HG03439 (cell line): ENCODE results near the gene FCN2.

Experiments used
- ATAC-seq: cut with Tn5 transposase; IDR thresholded peaks from one replicate; pipeline ENCODE4 v1.9.1; 2021; ENCODE audit warnings: mild to moderate bottlenecking, moderate library complexity; ENCODE audit not compliant: unreplicated experiment

FCN2 gene

DNA sequence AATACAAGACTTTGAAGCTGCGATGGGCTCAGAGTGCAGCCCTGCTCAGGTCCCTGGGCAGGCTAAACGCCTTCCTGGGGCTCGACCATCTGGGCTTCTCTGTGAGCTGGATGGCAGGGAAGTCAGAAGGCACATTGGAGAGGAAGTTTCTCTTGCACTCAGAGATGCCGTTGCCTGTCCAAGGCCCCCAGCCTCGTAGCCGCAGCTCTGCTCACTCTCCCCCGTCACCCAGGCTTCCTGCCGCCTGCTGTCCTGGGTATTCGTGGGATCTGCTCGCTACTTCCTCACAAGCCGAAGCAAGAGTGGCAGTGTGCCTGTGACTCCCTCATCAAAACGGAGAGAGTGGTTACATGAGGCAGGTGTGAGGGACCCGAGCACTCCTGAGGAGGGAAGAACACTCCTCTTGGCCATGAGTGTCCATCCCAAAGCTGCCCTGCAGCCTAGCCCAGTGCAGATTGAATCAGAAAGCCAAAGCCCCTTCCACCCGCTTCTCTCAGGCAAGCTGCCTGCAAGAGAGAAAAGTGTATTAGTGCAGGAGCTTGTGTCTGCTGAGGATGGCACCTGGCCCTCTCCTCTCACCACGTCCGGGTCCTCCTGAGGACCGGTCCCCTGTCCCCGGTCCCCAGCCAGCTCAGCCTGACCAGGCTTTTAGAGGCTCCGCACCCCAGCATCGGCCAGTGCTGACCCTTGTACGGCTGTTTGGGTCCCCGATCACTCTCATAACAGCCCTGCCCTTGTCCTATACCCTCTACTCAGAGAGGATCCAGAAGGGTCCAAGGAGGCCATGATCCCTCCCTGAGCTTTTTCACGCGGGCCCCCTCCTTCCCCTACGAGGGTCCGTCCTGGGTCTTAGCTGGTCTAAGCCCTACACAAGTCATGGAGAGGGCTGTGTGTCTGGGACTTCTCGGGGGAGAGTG lies 7.3 kb downstream of the FCN2 start:
- no peak for ATAC-seq

DNA sequence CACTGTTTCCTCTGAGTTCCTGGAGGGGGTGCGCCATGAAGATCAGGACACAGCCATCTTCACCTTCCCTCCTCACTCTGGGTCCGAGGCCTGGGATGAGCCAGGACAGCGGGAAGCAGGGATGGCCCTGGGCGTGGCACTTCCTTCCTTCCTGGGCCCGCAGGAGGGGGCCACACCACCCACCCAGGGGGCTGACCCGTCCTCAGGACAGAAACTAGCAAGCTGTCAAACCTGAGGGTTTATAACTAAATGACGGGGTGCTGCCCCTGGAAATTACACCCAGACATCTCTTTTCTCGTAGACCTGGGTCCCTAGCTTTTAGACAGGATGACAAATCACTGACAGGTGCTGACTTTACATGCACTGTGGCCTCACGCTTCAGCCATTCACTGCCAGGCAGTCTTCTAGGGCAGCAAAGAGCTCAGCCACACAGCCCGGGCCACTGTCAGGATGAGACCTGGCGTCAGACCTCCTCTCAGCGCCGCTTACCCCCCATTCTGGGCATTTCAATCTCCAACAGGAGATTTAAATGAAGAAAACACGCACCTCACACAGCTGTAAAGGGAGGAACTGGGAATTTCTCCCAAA lies 8.1 kb downstream of the FCN2 start:
- no peak for ATAC-seq

DNA sequence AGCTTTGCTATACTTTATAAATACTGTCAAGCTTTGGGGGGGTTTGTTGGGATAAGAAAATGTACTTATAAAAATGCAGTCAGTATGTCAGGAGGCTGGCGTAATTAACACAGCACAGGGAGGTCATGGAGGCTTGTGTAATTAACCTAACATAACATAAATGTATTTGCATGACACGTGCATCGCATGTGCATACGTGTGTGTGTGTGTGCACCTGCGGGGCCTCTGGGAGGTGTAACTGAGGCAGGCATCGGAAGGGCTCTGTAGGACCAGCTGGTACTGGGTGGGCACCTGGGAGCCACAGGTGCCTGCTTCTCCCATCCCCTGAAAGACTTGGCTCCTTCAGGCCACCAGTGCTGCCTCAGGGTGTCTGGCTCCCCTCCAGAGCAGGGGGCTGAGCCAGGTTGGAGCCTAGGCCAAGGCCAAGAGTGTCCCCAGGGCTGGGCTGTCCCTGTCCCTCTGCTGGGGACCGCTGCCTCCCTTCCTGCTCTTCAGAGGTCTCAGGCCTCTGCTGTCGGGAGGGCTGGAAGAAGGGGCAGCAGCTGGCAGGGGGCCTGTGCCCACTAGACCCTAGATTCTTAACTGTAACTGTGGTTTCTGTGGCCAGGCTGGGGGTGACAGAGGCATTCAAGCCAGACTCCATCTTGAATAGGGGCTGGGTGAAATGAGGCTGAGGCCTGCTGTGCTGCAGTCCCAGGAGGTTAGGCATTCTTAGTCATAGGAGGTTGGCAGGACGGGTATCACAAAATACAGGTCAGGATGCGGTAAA lies 9.0 kb downstream of the FCN2 start:
- no peak for ATAC-seq

DNA sequence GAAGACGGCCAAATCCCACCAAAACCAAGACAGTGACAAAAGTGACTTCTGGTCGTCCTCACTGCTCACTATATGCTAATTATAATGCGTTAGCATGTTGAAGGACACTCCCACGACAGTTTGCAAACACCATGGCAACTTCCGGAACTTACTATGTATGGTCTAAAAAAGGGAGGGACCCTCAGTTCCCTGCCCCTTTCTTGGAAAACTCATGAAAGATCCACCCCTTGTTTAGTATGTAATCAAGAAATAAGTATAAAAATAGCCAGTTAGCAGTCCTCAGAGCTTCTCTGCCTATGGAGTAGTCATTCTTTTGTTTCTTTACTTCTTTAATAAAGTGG lies 9.5 kb downstream of the FCN2 start:
- ATAC-seq: no peak

DNA sequence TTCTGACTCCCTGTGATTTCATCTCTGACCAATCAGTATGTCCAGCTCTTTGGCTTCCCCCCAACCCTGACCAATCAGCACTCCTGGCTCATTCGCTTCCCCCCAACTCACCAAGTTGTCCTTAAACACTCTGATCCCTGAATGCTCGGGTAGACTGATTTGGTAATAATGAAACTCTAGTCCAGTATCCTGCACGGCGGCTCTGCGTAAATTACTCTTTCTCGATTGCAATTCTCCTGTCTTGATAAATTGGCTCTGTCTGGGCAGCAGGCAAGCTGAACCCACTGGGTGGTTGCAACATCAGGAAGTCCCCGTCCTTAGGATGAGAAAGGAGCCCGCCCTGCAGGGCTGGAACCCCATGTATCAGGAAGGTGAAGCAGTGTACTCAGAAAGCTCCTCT lies 10.4 kb downstream of the FCN2 start:
- no peak for ATAC-seq

DNA sequence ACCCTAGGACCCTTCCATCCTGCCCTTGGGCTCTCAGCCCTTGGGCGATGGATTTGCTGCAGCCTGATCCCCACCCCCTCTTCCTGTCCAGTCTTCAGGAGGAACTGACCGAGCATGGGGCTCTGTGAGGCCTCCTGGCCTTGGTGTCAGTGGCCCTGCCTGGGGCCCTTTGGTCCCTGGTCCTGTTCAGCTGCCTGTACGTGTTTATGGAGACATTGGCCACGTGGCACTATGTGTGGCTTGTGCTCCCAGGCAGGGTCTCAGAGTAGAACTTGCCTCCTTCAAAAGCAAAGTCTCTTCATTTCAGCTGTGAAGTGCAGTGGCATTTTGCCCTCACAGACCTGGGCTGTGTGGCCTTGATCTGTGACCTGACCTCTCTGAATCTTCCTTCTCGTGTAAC lies 11.1 kb downstream of the FCN2 start:
- no peak for ATAC-seq

DNA sequence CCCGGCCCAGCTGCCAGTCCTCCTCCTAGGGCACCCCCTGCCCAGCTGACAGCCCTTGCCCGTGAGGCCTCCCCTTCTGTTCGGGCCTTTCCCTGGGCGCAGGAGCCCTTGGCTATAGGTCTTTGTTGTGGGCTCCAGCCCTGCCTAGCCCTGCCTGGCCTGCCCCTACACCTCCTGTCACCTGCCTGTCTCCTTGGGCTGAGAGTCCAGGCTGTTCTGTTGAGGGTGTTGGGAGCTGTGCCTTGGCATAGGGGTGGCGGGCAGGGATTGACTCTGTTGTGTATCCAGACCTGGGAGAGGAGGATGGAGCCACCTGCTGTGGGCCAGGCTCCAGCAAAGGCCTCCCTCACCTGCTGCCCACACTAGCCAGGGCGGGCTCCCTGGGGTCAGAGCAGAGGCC lies 11.6 kb downstream of the FCN2 start:
- ATAC-seq: no peak

DNA sequence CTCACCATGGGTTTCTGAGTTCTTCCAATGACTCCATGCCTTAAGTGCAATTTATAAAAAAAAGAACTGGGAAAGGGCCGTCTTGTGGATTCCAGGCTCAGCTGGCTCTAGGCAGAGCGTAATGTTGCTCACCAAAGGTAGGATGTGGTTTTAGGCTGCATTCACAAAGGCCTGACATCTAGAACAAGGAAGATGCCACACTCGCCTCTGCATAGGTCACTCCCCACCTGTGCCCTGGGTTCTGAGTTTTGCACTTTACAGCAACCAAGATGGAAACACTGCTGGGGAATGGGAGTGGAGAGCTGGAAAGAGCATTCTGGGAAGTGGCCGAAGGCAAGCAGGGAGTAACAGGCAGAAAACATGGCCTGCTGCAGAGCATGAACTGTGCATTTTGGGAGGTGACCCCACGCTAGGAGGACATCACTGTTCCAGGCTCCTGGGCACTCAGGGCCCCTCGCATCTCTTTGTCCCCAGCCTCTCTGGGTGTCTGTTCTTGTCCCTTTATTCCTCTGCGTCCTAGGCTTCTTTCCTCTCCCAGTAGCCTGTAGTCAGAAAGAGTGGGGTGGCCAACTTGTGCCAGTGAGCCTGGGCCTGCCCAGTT lies 12.3 kb downstream of the FCN2 start:
- ATAC-seq: no peak

DNA sequence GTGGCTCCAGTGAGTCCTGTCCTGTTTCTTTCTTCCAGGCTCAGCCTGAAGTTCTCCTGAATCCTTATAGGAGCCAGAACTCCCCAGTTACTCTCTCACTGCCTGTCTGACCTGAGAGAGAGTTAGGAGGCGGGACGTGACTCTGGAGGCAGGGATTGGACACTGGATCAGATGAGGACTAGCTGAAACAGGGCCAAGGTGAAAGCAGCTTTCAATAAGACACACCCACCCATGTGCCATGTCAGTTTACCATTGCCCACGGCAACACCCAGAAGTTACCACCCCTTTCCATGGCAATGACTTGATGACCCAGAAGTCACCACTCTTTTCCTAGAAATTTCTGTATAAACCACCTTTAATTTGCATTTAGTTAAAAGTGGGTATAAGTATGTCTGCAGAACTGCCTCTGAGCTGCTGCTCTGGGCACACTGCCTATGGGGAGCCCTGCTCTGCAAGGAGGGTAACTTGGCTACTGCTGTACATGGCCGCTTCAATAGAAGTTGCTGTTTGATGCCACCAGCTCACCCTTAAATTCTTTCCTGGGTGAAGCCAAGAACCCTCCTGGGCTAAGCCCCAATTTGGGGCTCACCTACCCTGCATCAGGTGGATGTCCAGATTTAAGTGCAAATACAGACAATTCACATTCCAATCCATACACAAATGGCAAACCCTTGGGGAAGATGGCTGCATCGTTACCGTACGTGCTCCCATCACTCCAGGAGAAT lies 13.7 kb downstream of the FCN2 start:
- ATAC-seq: no peak

DNA sequence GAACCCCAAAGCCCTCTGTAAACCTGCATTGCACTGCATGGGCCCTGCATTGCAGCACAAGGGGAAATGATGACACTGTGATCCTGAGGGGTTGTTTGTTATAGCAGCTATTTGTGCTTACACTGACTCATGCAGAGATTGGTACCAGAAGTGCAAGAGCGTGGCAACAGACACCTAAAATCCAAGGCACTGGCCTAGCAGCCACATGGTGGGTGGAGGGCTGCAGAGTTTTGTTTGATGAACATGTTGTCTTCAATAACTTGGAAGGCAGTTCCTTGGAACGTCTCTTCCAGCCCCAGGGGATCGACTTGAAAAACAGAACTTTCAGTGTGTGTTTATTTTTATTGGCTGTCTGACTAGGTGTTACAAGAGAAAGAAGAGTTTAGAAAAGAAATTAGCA lies 14.5 kb downstream of the FCN2 start:
- no peak for ATAC-seq

DNA sequence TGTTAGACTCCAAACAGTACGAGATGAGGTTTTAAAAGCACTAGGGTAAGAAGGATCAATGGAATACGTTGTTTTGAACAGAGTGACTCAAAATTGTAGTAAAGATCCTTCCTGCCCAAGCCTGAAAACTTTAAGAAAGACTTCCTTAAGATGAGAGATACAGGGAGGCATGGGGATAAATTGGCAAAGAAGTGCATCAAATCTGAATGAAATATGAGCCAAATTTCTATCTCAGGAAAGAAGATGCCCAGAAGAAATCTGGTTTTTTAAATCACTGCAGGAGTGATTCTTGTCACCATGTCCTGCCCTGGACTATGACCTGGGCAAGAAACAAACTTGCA lies 14.9 kb downstream of the FCN2 start:
- ATAC-seq: no peak

DNA sequence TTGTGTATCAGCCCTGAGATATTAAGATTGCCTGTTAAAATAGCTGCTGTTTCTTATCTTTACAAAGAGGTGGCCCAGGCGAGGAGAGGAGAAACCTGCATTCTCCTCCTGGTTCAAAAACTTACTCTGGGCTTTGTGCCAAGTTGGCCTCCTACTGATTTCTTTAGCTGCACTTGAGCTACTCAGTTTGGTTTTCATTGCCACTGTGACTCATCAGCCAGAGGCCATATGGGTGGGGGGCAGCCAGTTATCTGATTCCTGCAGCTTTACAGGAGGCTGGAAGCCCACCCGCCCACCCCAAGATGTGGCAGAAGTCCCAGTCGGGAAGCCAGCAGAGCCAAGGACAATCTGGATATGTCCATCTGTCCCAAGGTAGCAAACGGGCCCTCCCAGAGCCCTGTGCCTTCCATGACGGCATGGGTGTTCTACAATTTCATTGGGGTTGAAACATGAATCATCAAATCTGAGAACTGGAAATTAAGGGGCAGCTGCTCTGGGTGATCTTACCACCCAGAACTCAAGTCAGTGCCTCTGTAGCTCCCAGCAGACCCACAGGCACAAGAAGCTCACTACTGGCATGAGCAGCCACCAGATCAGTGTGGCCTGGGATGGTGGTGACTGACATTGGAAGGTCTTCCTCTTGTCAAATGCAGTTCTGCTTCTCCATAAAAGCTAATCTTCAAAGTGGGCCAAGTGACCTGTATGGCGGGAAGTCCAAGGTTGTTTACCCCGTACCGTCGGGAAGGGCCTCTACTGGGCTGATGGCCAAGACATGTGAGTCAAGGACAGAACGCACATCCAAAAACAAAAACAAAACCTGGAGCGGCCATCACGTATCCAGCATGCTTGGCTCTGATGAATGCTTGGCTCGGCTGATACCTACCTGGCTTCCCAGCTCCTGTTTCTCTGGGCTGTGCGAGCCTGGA lies 15.6 kb downstream of the FCN2 start:
- ATAC-seq: no peak

DNA sequence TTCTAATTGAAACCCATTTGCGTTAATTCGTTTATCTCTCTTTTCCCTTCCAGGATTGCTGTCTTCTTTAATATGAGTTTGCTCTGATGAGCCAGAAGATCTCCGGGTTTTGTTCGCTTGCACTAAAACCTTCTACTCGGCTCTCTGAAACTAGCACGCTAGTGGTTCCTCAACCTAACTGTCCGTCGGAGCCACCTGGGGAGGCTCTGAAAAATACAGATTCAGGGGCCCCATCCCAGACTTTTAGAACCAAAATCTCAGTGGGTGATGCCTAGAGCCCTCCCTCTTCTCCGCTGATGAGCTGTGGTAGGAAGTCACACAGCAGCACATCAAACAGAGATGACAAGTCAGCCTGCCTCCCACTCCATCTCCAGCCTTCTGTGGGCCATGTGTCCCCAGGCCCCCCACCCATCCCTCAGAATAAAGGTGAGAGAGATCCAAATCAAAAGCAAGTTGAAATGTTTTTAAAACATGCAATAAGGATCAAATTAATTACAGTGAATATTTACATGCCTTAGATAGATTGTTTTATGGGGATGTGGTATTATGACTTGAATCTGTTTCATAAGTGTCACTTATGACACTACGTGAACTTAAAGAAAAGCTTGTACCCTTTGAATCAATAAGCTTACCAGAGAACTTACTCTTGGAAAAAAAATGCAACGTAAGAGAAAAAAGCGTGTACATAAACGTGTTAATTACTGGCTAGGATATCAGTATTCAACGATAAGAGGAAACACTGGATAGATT lies 16.4 kb downstream of the FCN2 start:
- no peak for ATAC-seq

DNA sequence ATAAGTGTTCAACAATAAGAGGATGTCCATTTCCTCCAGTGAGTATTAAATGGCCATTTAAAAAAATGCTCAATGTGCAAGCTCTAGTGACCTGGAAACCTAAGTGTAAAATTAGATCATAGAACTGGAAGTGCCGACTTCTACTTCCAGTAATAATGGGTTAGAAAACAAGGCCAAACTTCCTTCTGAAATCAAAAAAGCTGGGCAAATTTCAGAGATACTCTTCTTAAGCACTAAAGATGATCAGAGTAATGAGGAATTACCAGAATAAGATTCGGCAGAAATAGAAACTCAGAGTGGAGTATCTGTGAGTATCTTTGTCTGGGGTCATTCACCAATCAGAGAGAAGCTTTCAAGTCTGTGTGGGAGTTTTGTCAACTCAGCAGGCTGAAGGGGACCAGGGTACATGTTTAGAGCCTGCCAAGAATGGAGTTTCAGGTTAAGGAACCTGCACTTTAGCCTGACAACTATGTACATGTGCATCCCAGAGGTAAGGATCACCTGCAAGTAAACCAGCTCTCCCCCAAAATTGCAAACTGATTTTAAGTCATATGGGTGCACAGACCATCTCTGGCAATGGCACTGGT lies 17.1 kb downstream of the FCN2 start:
- no peak for ATAC-seq

DNA sequence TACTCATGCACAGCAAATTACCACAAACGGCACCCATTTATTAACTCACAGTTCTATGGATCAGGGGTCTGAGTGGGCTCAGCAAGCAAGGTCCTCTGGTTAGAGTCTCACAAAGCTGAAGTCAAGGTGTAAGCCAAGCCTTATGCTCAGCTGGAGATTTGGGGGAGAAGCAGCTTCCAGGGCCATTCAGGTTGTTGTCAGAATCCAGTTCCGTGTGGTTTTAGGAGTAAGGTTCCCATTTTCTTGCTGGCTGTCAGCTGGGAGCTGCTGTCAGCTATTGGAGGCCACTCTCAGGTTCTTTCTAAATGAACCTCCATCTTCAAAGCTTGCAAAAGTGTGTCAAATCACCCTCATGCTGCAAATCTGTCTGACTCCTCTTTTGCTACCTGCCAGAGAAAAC lies 17.7 kb downstream of the FCN2 start:
- ATAC-seq: no peak

DNA sequence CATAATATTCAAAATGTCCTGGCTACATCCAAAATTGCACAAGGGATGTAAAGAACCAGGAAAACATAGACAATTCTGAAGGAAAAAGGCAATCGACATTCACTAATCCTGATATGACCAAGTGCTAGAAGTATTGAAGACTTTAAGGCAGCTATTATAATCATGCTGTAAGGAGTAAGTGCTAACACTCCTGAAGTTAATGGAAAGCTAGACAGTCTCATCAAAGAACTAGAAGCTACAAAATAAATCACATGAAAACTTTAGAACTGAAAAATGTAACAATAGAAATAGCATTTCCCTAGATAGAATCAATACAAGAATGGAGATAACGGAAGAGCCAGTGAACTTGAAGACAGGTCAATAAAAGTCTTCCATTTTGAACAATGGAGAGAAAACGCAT lies 18.6 kb downstream of the FCN2 start:
- no peak for ATAC-seq

DNA sequence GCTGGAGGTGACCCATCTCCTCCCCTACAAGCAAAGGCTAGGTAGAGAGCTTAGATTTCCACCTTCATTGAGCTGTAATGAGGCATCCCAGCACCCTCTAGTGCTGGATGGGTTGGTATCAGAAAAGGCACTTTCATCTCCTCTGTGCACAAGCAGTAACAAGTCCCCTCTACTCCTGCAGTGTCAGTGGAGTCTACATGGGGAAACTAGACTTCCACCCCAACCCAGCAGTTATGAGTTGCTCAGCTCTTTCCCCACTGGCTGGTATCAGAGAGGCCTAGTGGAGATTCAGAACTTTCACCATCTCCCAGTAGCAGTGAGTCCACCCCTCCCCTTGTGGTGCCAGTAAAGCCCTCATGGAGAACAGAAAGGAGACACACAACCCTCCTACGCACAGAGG lies 19.2 kb downstream of the FCN2 start:
- no peak for ATAC-seq

DNA sequence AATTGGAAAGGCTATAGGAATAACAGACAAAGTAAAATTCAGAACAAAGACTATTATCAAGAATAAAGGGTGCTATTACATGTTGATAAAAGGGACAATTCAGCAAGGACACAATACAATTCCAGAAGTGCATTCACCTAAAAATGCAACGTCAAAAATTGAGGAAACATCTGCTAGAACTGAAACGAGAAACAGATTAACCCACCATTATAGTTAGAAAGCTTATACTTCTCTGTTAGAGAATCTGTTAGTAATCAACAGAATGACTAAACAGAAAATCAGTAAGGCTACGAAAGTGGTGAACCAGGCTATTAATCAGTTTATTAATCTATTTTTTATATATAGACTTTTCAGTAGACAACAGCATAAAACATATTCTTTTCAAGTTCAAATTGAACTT lies 22.3 kb downstream of the FCN2 start:
- ATAC-seq: no peak
